Karpas-422 (cell line): ENCODE measurements around the gene TRIM62. TPM values are rescaled to one million over a fixed set of nuclear protein-coding genes. Genes with fewer than 3 reads are reported as not detected.

Experiments
- DNase-seq: peaks from one replicate; pipeline ENCODE4 v3.0.0-alpha.2; 2015
- H2AFZ ChIP-seq: fragments of 200-600 bp; sonication (generic); 2 replicates; pipeline ENCODE4 v1.6.1; 2014; ENCODE audit warnings: antibody characterized with exemption, low read length, mixed read lengths
- H3K27ac ChIP-seq: fragments of 200-600 bp; sonication (generic); 2 replicates; pipeline ENCODE4 v1.5.1; 2014; ENCODE audit warnings: mild to moderate bottlenecking, low read length, moderate library complexity
- H3K27me3 ChIP-seq: fragments of 200-600 bp; sonication (generic); 2 replicates; pipeline ENCODE4 v1.6.1; 2014; ENCODE audit warnings: low read length, mixed read lengths
- H3K36me3 ChIP-seq: fragments of 200-600 bp; sonication (generic); 2 replicates; pipeline ENCODE4 v1.6.1; 2014; ENCODE audit warnings: low read length, mixed read lengths; ENCODE audit not compliant: insufficient read depth
- H3K4me1 ChIP-seq: fragments of 200-600 bp; sonication (generic); 2 replicates; pipeline ENCODE4 v1.6.1; 2014; ENCODE audit warnings: mild to moderate bottlenecking, low read length, mixed read lengths
- H3K4me2 ChIP-seq: fragments of 200-600 bp; sonication (generic); 2 replicates; pipeline ENCODE4 v1.6.1; 2014; ENCODE audit warnings: low read length, low read depth, mild to moderate bottlenecking; ENCODE audit not compliant: poor library complexity, severe bottlenecking
- H3K4me3 ChIP-seq: fragments of 200-600 bp; sonication (generic); 2 replicates; pipeline ENCODE4 v1.5.1; 2014; ENCODE audit warnings: mild to moderate bottlenecking, antibody characterized with exemption, low read length, mixed read lengths
- H3K79me2 ChIP-seq: fragments of 200-600 bp; sonication (generic); 2 replicates; pipeline ENCODE4 v1.6.1; 2014; ENCODE audit warnings: mild to moderate bottlenecking, low read length, mixed read lengths
- H3K9ac ChIP-seq: fragments of 200-600 bp; sonication (generic); 2 replicates; pipeline ENCODE4 v1.6.0; 2014; ENCODE audit warnings: low read length
- H3K9me2 ChIP-seq: fragments of 200-600 bp; sonication (generic), shearing (Covaris generic); replicated peaks from 2 replicates; pipeline ENCODE4 v1.6.0; 2014; ENCODE audit warnings: mild to moderate bottlenecking, low read length, moderate library complexity; ENCODE audit not compliant: insufficient read depth
- H3K9me3 ChIP-seq: fragments of 300-700, 200-600 bp; sonication (generic); 2 replicates; pipeline ENCODE4 v1.6.1; 2014; ENCODE audit warnings: low read length, mixed read lengths
- H4K20me1 ChIP-seq: fragments of 200-600 bp; sonication (generic); 2 replicates; pipeline ENCODE4 v1.6.1; 2014; ENCODE audit warnings: mild to moderate bottlenecking, antibody characterized with exemption, low read length, low read depth; ENCODE audit not compliant: insufficient read depth
- total RNA-seq: library from RNA; depleted of rRNA; stranded (reverse); fragments of >200 nt; shearing (Covaris generic); gene quantifications from 2 replicates; pipeline ENCODE4 v1.2.3, GENCODE V29; 2014; ENCODE audit warnings: low replicate concordance

The TRIM62 gene
- total RNA-seq, 1 experiment from 2014 or later = 9.1 TPM

GRCh38 chr1:33150522-33150921, 31.3 kb downstream of the TRIM62 start:
- Histone ChIP-seq H3K9ac (no peak overlapping the region), H3K27me3 (no peaks in the 10 kb centered on the region), H3K4me1 (peaks cover 8% of the 10 kb centered on the region), H3K36me3 (peaks cover 9% of the 10 kb centered on the region; the same call in 1 of the 2 replicates), H3K9me3 (no peaks in the 10 kb centered on the region), H4K20me1 (no peaks in the 10 kb centered on the region), H3K4me3 (no peak overlapping the region), H2AFZ (no peak overlapping the region), H3K4me2 (no peak overlapping the region), H3K79me2 (no peaks in the 10 kb centered on the region), H3K27ac (no peak overlapping the region), H3K9me2 (no peaks in the 10 kb centered on the region)
- no peak for DNase-seq

GRCh38 chr1:33149453-33150190, 32.2 kb downstream of the TRIM62 start:
- Histone ChIP-seq H3K27ac (no peak overlapping the region), H4K20me1 (no peaks in the 10 kb centered on the region), H2AFZ (no peak overlapping the region), H3K4me3 (no peak overlapping the region), H3K9me2 (no peaks in the 10 kb centered on the region), H3K79me2 (no peaks in the 10 kb centered on the region), H3K4me1 (peaks cover 8% of the 10 kb centered on the region), H3K9ac (no peak overlapping the region), H3K27me3 (no peaks in the 10 kb centered on the region), H3K4me2 (no peak overlapping the region), H3K36me3 (peaks cover 9% of the 10 kb centered on the region; the same call in 1 of the 2 replicates), H3K9me3 (no peaks in the 10 kb centered on the region)
- DNase-seq = no peak

- Histone ChIP-seq H3K27me3 (no peaks in the 10 kb centered on the region), H3K36me3 (peaks cover 9% of the 10 kb centered on the region; the same call in 1 of the 2 replicates), H3K4me2 (no peak overlapping the region), H3K4me1 (peaks cover 7% of the 10 kb centered on the region), H3K9me2 (no peaks in the 10 kb centered on the region), H3K4me3 (no peak overlapping the region), H2AFZ (no peak overlapping the region), H3K27ac (no peak overlapping the region), H4K20me1 (no peaks in the 10 kb centered on the region), H3K79me2 (no peaks in the 10 kb centered on the region), H3K9ac (no peak overlapping the region), H3K9me3 (no peaks in the 10 kb centered on the region)
- DNase-seq = no peak
Measured at GRCh38 chr1:33148615-33149014, 33.2 kb downstream of the TRIM62 start.

GRCh38 chr1:33147997-33148314, 33.9 kb downstream of the TRIM62 start:
- no peak for DNase-seq
- Histone ChIP-seq H3K9ac (no peak overlapping the region), H3K9me3 (no peaks in the 10 kb centered on the region), H3K4me2 (no peak overlapping the region), H3K79me2 (no peaks in the 10 kb centered on the region), H3K4me3 (no peak overlapping the region), H3K27me3 (no peaks in the 10 kb centered on the region), H4K20me1 (no peaks in the 10 kb centered on the region), H2AFZ (no peak overlapping the region), H3K36me3 (peaks cover 9% of the 10 kb centered on the region; the same call in 1 of the 2 replicates), H3K4me1 (peaks cover under 1% of the 10 kb centered on the region), H3K27ac (no peak overlapping the region), H3K9me2 (no peaks in the 10 kb centered on the region)

- peaks cover 9% of the 10 kb centered on the region; the same call in 1 of the 2 replicates for H3K36me3 ChIP-seq
- no peak overlapping the region for H3K27ac ChIP-seq
- no peaks in the 10 kb centered on the region for H3K9me3 ChIP-seq
- no peaks in the 10 kb centered on the region for H3K4me1 ChIP-seq
- no peaks in the 10 kb centered on the region for H3K79me2 ChIP-seq
- H3K9ac ChIP-seq = no peak overlapping the region
- no peak overlapping the region for H3K4me2 ChIP-seq
- no peaks in the 10 kb centered on the region for H3K27me3 ChIP-seq
- no peak for DNase-seq
- H3K4me3 ChIP-seq = no peak overlapping the region
- no peaks in the 10 kb centered on the region for H3K9me2 ChIP-seq
- no peak overlapping the region for H2AFZ ChIP-seq
- no peaks in the 10 kb centered on the region for H4K20me1 ChIP-seq
Measured at GRCh38 chr1:33147275-33147996, 34.4 kb downstream of the TRIM62 start.

- Histone ChIP-seq H3K4me2 (no peak overlapping the region), H3K27ac (no peak overlapping the region), H2AFZ (no peak overlapping the region), H3K27me3 (no peaks in the 10 kb centered on the region), H3K4me1 (no peaks in the 10 kb centered on the region), H4K20me1 (no peaks in the 10 kb centered on the region; the same call in 1 of the 2 replicates), H3K9me3 (no peaks in the 10 kb centered on the region), H3K9me2 (no peaks in the 10 kb centered on the region), H3K79me2 (no peaks in the 10 kb centered on the region), H3K36me3 (peaks cover 6% of the 10 kb centered on the region; the same call in 1 of the 2 replicates), H3K4me3 (no peak overlapping the region), H3K9ac (no peak overlapping the region)
- no peak for DNase-seq
Measured at GRCh38 chr1:33146003-33146402, 35.8 kb downstream of the TRIM62 start.

- Histone ChIP-seq H3K4me1 (no peaks in the 10 kb centered on the region), H3K4me2 (no peak overlapping the region), H3K36me3 (peaks cover 6% of the 10 kb centered on the region; the same call in 1 of the 2 replicates), H3K79me2 (no peaks in the 10 kb centered on the region), H3K9me3 (no peaks in the 10 kb centered on the region), H3K9me2 (no peaks in the 10 kb centered on the region), H2AFZ (no peak overlapping the region), H3K27ac (no peak overlapping the region), H3K4me3 (no peak overlapping the region), H3K9ac (no peak overlapping the region), H3K27me3 (no peaks in the 10 kb centered on the region), H4K20me1 (no peaks in the 10 kb centered on the region; the same call in 1 of the 2 replicates)
- DNase-seq = no peak
Measured at GRCh38 chr1:33143698-33144097, 38.1 kb downstream of the TRIM62 start.

GRCh38 chr1:33143176-33143575, 38.7 kb downstream of the TRIM62 start:
- Histone ChIP-seq H2AFZ (no peak overlapping the region), H3K9me2 (no peaks in the 10 kb centered on the region), H3K4me1 (peaks cover under 1% of the 10 kb centered on the region), H3K79me2 (no peaks in the 10 kb centered on the region), H3K4me3 (no peak overlapping the region), H3K4me2 (no peak overlapping the region), H3K27ac (no peak overlapping the region), H3K36me3 (peaks cover 6% of the 10 kb centered on the region; the same call in 1 of the 2 replicates), H3K9ac (no peak overlapping the region), H3K9me3 (no peaks in the 10 kb centered on the region), H3K27me3 (no peaks in the 10 kb centered on the region), H4K20me1 (no peaks in the 10 kb centered on the region; the same call in 1 of the 2 replicates)
- DNase-seq = no peak
